Brain pericyte (primary cell): ENCODE results near the gene PKM.
"Not testable (repeated sequence)": the region's sequence is repeated elsewhere in the genome, so short reads cannot be mapped to it uniquely, and the experiment has no call there.

Experiments
- DNase-seq: peaks from one replicate; pipeline ENCODE4 v3.0.0-alpha.2; 2012; ENCODE audit warnings: low read depth, low spot score

PKM gene

GRCh38 chr15:72231066-72231832, at the start of gene PKM:
Gene PKM (minus strand): TSS chr15:72231190. CDS start chr15:72219097, 12,093 bp downstream.
- DNase-seq = peak; percentile 65

DNA sequence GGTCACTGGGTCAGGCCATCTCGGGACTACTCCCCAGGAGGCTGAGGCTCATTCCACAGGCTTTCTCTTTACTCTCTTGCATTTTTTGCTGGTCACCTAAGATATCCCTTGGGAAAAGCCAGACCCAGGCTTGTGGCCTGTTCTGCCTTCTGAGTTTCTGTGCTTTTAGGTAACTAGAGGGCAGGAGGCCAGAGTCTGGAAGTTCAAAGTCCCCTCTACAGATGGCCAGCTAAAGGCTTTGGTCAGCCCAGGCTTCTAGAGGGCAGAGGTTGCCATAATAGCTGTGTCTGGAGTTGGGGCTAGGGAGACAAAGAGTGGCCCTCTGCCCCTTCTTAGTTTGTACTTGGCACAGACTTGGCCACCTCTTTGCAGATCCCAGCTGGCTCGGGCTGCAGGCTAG, 49.8 kb upstream of the PKM start:
- DNase-seq = no peak

- DNase-seq = no peak
Observed at GRCh38 chr15:72278737-72279136, 47.7 kb upstream of the PKM start.

DNA sequence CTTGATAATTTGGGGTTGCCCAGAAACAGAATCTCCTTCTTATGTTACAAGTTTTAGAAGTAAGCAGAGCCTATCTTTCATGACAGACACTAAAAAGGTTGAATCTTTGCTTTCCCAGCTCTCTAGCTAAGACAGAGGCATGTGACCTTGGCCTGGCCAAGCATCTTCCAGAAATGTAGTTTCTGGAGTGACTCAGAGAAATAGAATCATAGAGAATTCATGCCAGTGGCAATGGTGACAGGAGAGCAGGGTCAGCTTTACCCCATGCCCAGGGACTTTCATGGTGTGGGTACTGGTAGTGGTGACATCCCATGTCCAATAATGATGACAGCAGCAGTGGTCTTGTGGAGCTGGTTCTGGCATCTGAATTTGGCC, 45.3 kb upstream of the PKM start:
- DNase-seq = no peak

- not testable (repeated sequence) for DNase-seq
Observed at GRCh38 chr15:72275635-72276325, 44.8 kb upstream of the PKM start.

GRCh38 chr15:72272997-72273352, 42.0 kb upstream of the PKM start:
- no peak for DNase-seq

DNA sequence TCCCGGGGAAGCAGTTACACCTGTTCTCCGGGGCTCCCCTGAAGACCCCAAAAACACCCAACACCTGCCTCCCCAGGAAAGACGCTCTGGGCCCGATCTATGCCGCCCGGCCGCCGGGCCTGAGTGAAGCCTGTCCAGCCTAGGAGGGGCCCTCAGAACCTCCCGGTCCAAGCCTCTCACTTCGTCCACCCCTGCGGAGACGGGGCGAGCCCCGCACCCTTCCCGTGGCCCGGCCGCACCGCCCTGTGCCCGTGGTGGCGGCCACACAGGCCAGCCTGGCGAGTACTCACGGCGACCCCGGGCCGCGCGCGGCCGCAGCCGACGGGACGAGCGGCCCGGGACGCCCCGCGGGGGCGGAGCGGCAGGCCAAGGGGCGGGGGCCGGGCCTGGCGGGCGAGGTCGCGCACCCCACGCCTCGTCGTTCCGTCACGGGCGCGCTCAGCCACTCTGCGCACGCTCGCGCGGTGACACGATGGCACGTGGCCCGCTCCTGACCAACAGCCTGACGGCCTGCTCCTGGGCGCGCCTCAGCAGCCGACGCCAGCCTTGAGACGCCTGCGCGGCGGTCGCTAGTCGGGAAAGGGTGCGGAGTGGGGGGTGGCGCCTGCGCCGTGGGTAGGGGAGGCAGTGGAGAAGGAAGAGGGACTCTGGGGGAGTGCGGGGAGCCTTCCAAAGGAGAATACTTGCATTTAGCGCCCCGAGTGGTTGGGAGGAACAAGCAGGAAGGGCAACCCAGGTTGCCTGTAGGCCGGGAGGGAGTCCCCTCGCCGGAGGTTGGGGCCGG, 41.4 kb upstream of the PKM start, which contains the start of gene PARP6:
TSS of gene PARP6 (minus strand) at position 342 of the 784 bp plus-strand sequence. CDS start 5,077 bp downstream, outside the sequence.
- DNase-seq = peak; percentile 97

DNA sequence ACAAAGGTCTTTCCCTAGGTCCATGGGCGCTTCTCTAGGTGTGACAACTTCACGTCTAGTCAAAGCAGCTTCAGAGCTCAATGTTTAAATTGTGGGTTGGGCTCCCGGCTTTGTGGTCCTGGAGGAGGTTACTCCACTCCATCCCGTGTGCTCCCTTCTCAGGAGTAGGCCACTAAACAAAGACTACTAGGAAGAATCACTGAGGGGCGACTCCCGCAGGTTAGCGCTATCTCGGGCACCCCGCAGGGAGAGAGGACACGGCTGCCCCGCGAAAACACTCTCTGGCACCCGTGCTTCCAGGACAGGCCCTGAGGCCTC, 40.9 kb upstream of the PKM start:
- DNase-seq = no peak

- no peak for DNase-seq
Observed at GRCh38 chr15:72271221-72271620, 40.2 kb upstream of the PKM start.

GRCh38 chr15:72269739-72270138, 38.7 kb upstream of the PKM start:
- no peak for DNase-seq

DNA sequence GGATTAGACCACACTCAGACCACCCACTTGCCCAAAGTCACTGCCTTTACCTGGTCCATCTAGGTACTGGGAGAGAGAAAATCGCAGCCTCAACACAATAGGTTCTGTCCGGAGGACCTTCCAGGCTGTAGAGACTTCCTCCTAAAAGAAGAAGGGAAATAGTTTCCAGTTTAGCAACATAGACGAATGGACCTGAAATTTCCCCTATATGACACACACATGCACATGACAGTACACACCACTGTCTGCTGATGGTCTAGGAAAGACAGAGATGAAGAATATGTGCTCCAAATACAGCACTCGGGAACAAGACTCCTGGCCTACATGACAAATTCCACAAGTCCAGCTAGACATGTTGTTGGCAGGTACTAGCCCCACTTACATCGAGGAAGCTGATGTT, 34.0 kb upstream of the PKM start:
- DNase-seq = no peak

- no peak for DNase-seq
Observed at GRCh38 chr15:72252663-72253299, 21.8 kb upstream of the PKM start.

- DNase-seq = no peak
Observed at GRCh38 chr15:72249142-72249810, 18.3 kb upstream of the PKM start.

DNA sequence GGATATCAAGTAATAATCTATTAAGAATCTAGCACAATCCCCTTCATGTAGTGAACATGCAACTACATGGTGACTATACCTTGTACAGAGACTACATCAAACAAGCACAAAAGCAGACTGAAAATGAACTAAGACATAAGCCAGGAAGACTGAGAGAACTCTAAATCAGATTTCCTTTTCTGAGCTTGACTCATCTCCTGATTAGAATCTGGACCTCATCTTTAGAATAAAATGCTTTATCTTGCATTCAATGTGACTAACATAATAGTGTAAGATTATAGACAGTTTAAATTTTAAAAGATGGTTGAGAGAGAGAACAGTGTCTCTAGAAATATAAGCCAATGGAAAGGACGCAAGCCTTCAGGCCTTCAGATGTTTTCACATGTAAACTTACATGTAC, 17.5 kb upstream of the PKM start:
- no peak for DNase-seq

DNA sequence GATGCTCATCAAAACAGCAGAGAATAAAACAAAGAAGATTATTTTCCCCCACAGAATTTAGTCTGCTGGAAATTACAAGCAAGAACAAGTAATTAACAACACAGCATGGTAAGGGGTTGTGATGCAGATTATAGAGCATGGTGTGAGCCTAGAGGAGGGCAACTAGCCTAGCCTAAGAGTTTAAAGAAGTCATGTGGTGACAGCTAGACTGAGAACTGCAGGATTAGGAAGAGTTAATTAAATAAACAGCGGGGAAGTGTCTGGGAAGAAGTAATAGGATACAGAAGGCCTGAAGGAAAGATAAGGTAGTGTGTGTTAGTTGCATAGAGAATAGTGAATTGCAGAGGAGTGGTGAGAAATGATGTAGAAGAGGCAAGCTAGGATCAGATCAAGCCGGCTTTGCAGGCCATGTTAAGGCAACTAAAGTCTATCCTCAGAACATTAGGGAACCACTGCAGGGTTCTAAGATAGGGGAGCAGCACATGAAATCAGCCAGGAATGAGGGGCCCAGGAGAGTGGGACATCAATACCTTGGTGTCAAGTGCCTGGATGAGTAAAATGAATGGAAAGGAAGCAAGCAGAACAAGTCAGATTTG, 11.9 kb upstream of the PKM start:
- no peak for DNase-seq

DNA sequence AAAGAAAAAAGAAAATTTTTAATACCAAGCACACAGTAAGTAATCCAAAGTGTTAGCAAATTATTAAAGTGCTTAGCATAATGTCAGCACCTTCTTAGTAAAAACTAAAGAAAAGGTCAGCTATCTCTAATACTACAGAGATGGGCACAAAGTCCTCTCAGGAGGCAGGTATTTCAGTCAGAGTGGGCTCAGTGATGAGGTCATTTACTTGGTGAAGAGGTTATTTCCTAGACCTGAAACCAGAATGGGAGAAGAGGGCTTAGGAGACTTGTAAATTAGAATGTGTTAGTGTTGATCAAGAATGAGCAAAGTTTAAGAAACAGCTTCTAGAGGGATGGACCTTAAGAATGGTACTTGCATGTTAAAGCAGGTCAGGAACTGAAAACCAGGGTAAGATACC, 8.7 kb upstream of the PKM start:
- no peak for DNase-seq

DNA sequence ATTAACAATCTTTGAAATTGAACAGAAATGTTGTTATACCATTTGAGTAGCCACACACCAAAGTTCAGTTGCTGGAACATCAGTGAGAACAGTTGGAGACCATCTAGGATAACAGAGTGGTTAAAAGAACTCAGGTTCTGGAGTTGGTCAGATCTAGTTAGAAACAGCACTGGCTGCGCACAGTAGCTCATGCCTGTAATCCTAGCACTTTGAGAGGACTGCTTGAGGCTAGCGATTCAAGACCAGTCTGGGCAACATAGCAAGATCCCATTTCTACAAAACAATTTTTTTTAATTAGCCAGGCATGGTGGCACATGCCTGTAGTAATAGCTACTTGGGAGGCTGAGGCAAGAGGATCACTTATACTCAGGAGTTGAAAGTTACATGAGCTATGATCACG, 7.6 kb upstream of the PKM start:
- no peak for DNase-seq

DNA sequence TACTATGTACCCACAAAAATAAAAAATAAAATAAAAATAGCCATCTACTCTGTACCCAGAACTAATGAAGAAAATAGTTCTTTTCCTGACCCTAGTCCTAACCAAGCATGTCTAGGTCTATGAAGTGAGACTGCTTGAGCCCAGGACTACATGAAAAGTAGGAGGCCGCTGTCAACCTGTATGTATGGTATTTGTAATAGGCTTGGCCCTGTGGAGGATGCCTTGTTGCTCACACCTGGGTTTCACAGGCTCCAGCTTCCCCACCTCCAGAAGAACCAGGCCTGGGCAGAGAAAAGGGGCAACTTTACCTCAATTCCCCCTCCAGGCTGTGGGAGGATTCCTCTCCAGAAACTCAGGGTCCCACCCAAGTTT, 6.8 kb upstream of the PKM start:
- no peak for DNase-seq

GRCh38 chr15:72237029-72237852, 6.3 kb upstream of the PKM start:
- peak; percentile 78 for DNase-seq

- DNase-seq = no peak
Observed at GRCh38 chr15:72236381-72237003, 5.5 kb upstream of the PKM start.
